Osteocyte (in vitro differentiated cells): ENCODE results near the gene PLEKHF1. TPM values are rescaled to one million over a fixed set of nuclear protein-coding genes. Genes with fewer than 3 reads are reported as not detected.

Experiments used
- DNase-seq: peaks from one replicate; pipeline ENCODE4 v3.0.0; 2021; ENCODE audit warnings: mixed read lengths; ENCODE audit not compliant: unreplicated experiment; ENCODE audit errors: extremely low spot score
- H3K27ac Mint-ChIP-seq: one replicate; pipeline ENCODE4 v1.8.0; 2021; ENCODE audit warnings: mild to moderate bottlenecking, mixed read lengths; ENCODE audit not compliant: unreplicated experiment
- H3K27me3 Mint-ChIP-seq: one replicate; pipeline ENCODE4 v1.8.0; 2021; ENCODE audit warnings: mixed read lengths; ENCODE audit not compliant: unreplicated experiment
- H3K36me3 Mint-ChIP-seq: one replicate; pipeline ENCODE4 v1.8.0; 2021; ENCODE audit warnings: mixed read lengths; ENCODE audit not compliant: unreplicated experiment
- H3K4me1 Mint-ChIP-seq: one replicate; pipeline ENCODE4 v1.8.0; 2021; ENCODE audit warnings: mixed read lengths; ENCODE audit not compliant: unreplicated experiment
- H3K4me3 Mint-ChIP-seq: one replicate; pipeline ENCODE4 v1.8.0; 2021; ENCODE audit warnings: mild to moderate bottlenecking, moderate library complexity, mixed read lengths; ENCODE audit not compliant: unreplicated experiment
- H3K9me3 Mint-ChIP-seq: one replicate; pipeline ENCODE4 v1.8.0; 2021; ENCODE audit warnings: mixed read lengths; ENCODE audit not compliant: unreplicated experiment
- CTCF ChIP-seq: fragments of 200-600 bp; sonication (generic); IDR thresholded peaks from 2 replicates; pipeline ENCODE4 v1.5.0; 2021; ENCODE audit warnings: antibody characterized with exemption, mild to moderate bottlenecking, moderate library complexity
- total RNA-seq: library from RNA; stranded (reverse); gene quantifications from 2 replicates; pipeline ENCODE4 v1.2.1, GENCODE V29; 2021

PLEKHF1 gene
- total RNA-seq, 1 donor from 2014 or later: 27.3 TPM

DNA sequence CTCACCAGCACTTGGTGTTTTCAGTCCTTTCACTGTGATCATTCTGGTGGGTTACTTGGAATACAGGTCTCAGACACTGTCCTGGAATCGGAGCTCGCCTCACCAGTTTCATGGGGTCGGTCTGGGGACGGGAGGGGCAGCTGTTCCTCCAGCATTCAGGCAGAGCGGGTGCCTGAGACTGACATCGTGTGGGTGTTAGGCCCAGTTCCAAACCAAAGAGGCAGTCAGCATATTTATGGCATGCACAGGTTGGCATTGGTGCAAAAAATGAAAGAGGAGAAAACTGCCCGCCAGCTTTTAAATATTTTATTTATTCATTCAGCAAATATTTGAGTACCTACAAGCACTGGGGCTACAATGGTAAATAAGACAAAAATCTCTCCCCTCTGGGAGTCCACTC is 20.1 kb downstream of the PLEKHF1 start:
- H3K27ac Mint-ChIP-seq: peak overlapping the region; percentile 99
- peaks cover 64% of the 10 kb centered on the region for H3K4me1 Mint-ChIP-seq

DNA sequence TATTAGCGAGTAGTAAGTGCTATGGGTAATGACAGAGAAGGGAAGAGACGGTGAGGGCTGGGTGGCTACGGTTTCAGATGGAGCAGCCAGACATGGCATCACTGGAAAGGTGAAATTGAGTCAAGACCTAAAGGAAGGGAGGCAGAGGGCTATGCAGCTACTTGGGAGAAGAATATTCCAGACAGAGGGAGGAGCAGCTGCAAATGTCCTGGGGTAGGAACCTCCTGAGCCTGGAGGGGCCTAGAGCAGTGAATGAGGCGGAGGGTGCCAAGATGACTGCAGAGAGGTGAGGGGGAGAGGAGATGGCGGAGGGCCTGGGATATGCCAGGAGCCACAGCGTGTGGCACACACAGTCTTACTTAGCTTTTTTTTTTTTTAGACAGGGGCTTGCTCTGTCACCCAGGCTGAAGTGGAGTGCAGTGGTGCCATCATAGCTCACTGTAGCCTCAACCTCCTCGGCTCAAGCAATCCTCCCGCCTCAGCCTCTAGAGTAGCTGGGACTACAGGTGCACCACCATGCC is 21.1 kb downstream of the PLEKHF1 start:
- peaks cover 65% of the 10 kb centered on the region for H3K4me1 Mint-ChIP-seq
- no peak for DNase-seq
- H3K27ac Mint-ChIP-seq: peak overlapping the region; percentile 99
- no peaks in the 10 kb centered on the region for H3K36me3 Mint-ChIP-seq
- H3K9me3 Mint-ChIP-seq: peaks cover 4% of the 10 kb centered on the region
- no peaks in the 10 kb centered on the region for H3K27me3 Mint-ChIP-seq
- H3K4me3 Mint-ChIP-seq: peak overlapping the region; percentile 38
- no peak for TF ChIP-seq CTCF

More for the DNA sequence above, 20.1 kb downstream of the PLEKHF1 start:
- Mint-ChIP-seq H3K36me3 (peaks cover 4% of the 10 kb centered on the region), H3K9me3 (peaks cover 4% of the 10 kb centered on the region), H3K27me3 (no peaks in the 10 kb centered on the region), H3K4me3 (no peak overlapping the region)
- no peak for TF ChIP-seq CTCF
- no peak for DNase-seq

DNA sequence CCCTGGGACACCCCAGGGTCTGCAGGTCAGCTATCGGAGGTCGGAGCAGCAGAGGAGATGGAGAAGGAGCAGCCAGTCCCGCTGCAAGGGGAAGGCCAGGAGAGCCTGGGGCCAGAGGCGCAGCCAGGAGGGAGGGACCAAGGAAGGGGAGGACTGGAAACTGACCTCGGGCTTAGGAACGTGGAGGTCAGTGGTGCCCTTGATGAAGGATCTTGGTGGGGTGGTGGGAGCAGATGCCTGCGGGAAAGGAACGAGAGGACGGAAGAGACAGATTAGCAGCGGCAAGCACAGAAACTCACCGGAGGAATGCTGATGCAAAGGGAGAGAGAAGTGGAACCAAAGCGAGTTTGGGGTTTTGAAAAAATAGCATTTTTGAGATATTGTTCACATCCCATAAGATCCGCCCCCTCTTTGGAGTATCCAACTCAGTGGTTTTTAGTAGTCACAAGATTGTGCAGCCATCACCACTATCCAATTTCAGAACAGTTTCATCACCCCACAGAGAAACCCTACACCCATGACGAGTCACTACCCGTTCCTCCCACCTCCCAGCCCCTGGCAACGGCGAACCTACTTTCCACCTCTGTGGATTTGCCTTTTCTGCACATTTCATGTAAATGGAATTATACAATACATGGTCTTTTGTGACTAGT is 22.1 kb downstream of the PLEKHF1 start:
- H3K27ac Mint-ChIP-seq: peak overlapping the region; percentile 99
- H3K9me3 Mint-ChIP-seq: peaks cover 4% of the 10 kb centered on the region
- H3K4me3 Mint-ChIP-seq: peak overlapping the region; percentile 72
- DNase-seq: peak; percentile 92
- TF ChIP-seq CTCF: no peak
- H3K27me3 Mint-ChIP-seq: no peaks in the 10 kb centered on the region
- H3K4me1 Mint-ChIP-seq: peaks cover 56% of the 10 kb centered on the region
- H3K36me3 Mint-ChIP-seq: no peaks in the 10 kb centered on the region

DNA sequence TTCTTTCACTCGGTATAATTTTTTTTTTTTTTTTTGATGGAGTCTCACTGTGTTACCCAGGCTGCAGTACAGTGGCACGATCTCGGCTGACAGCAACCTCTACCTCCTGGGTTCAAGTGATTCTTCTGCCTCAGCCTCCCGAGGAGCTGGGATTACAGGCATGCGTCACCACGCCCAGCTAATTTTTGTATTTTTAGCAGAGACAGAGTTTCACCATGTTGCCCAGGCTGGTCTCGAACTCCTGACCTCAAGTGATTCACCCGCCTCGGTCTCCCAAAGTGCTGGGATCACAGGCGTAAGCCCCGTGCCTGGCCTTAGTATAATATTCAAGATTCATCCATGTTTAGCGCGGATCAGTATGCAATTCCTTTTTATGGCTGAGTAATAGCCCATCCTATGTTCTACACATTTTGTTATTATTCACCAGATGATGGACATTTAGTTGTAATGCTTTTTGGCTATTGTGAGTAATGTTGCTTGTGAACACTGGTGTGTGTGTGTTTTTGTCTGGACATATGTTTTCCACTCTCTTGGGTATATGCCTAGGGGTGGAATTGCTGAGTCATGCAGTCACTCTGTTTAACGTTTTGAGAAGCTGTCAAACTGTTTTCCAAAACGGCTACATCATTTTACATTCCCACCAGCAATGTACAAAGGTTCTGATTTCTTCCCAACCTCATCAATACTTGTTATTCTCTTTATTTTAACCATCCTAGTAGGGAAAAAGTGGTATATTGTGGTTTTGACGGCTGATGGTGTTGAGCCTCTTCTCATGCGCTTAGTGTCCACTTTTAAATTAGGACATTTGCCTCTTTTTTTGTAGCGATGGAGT is 22.9 kb downstream of the PLEKHF1 start:
- peaks cover 4% of the 10 kb centered on the region for H3K9me3 Mint-ChIP-seq

More for the DNA sequence above, 22.9 kb downstream of the PLEKHF1 start:
- no peaks in the 10 kb centered on the region for H3K27me3 Mint-ChIP-seq
- peak overlapping the region; percentile 99 for H3K27ac Mint-ChIP-seq
- no peak for TF ChIP-seq CTCF
- DNase-seq: no peak
- H3K4me1 Mint-ChIP-seq: peaks cover 49% of the 10 kb centered on the region
- peak overlapping the region; percentile 72 for H3K4me3 Mint-ChIP-seq
- no peaks in the 10 kb centered on the region for H3K36me3 Mint-ChIP-seq
